Measurements from ENCODE around the gene NECAB3.
A peak's percentile ranks its signal among the peaks of the same experiment; 100 is the strongest.
"Not testable (repeated sequence)": the region's sequence is repeated elsewhere in the genome, so short reads cannot be mapped to it uniquely, and the experiment has no call there.

Gene NECAB3

GRCh38 chr20:33674294-33675135, at the start of gene NECAB3:
NECAB3 (minus strand) TSS chr20:33674428; CDS start chr20:33674352, 76 bp downstream.
- DNase-seq (ENCODE audit: low spot score): peak; percentile 95

- DNase-seq (ENCODE audit: low spot score): no peak
These were observed 47.3 kb upstream of the NECAB3 start for GRCh38 chr20:33721391-33722140.

- peak; percentile 97 for DNase-seq (ENCODE audit: low spot score)
These were observed 45.9 kb upstream of the NECAB3 start, which contains the start of gene PXMP4 for GRCh38 chr20:33719989-33720709. PXMP4 (minus strand) TSS chr20:33720310; CDS start chr20:33720207, 103 bp downstream.

- DNase-seq (ENCODE audit: low spot score): no peak
These were observed 45.2 kb upstream of the NECAB3 start for GRCh38 chr20:33719277-33719988.

GRCh38 chr20:33716498-33716897, 42.3 kb upstream of the NECAB3 start:
- no peak for DNase-seq (ENCODE audit: low spot score)

GRCh38 chr20:33713865-33714367, 39.7 kb upstream of the NECAB3 start:
- DNase-seq (ENCODE audit: low spot score): no peak

- no peak for DNase-seq (ENCODE audit: low spot score)
These were observed 37.2 kb upstream of the NECAB3 start for GRCh38 chr20:33711446-33711738.

GRCh38 chr20:33710681-33711445, 36.6 kb upstream of the NECAB3 start:
- no peak for DNase-seq (ENCODE audit: low spot score)

GRCh38 chr20:33709905-33710541, 35.8 kb upstream of the NECAB3 start:
- DNase-seq (ENCODE audit: low spot score): no peak

GRCh38 chr20:33709398-33709797, 35.2 kb upstream of the NECAB3 start:
- no peak for DNase-seq (ENCODE audit: low spot score)

GRCh38 chr20:33707668-33708067, 33.4 kb upstream of the NECAB3 start:
- no peak for DNase-seq (ENCODE audit: low spot score)

- no peak for DNase-seq (ENCODE audit: low spot score)
These were observed 30.1 kb upstream of the NECAB3 start for GRCh38 chr20:33704197-33704924.

- DNase-seq (ENCODE audit: low spot score): no peak
These were observed 29.4 kb upstream of the NECAB3 start for GRCh38 chr20:33703498-33704137.

- no peak for DNase-seq (ENCODE audit: low spot score)
These were observed 28.6 kb upstream of the NECAB3 start for GRCh38 chr20:33702861-33703260.

GRCh38 chr20:33701629-33702450, 27.6 kb upstream of the NECAB3 start:
- DNase-seq (ENCODE audit: low spot score): no peak

- DNase-seq (ENCODE audit: low spot score): not testable (repeated sequence)
These were observed 26.6 kb upstream of the NECAB3 start for GRCh38 chr20:33700696-33701441.

GRCh38 chr20:33698966-33699365, 24.7 kb upstream of the NECAB3 start:
- DNase-seq (ENCODE audit: low spot score): not testable (repeated sequence)

- DNase-seq (ENCODE audit: low spot score): peak; percentile 85
These were observed 22.9 kb upstream of the NECAB3 start for GRCh38 chr20:33697129-33697528.
